HEK293 (cell line): ENCODE measurements around the gene TBL1X.

Source experiments
- CTCF ChIA-PET: fragments of 350-600 bp; formaldehyde crosslinking; extraction: SDS; loops from one replicate; lab custom pipeline; 2021; ENCODE audit warnings: antibody characterized with exemption; lab: Yijun Ruan, JAX
- POLR2A ChIA-PET: fragments of 300-600 bp; formaldehyde crosslinking; extraction: SDS; loops from one replicate; lab custom pipeline; 2020; ENCODE audit warnings: antibody characterized with exemption, inconsistent platforms; lab: Yijun Ruan, JAX
- H3K27ac ChIP-seq: fragments of 200-500 bp; sonication (Bioruptor generic); 2 replicates; pipeline ENCODE4 v1.5.1; 2014; ENCODE audit warnings: low read depth, low read length, control low read depth, inconsistent platforms; ENCODE audit errors: extremely low read depth
- H3K36me3 ChIP-seq, 2 experiments: fragments of 200-500 bp in 1 of 2; sonication (Bioruptor generic) in 1 of 2; 1 replicate in 1 of 2; 2 replicates in 1 of 2; pipeline ENCODE4 v1.5.1; 2014 to 2017; ENCODE audit warnings: inconsistent platforms in 2 of 2, low read length in 2 of 2; ENCODE audit not compliant: control insufficient read depth in 2 of 2, insufficient read depth in 1 of 2
- H3K4me1 ChIP-seq: fragments of 200-500 bp; sonication (Bioruptor generic); 2 replicates; pipeline ENCODE4 v1.5.1; 2014; ENCODE audit warnings: mild to moderate bottlenecking, low read length, inconsistent platforms; ENCODE audit not compliant: control insufficient read depth, insufficient read depth
- H3K4me3 ChIP-seq: 2 replicates; pipeline ENCODE4 v1.5.1; 2011; ENCODE audit warnings: low read depth, mild to moderate bottlenecking, control low read depth, low read length, moderate library complexity
- H3K9me3 ChIP-seq: fragments of 200-500 bp; sonication (Bioruptor generic); 2 replicates; pipeline ENCODE4 v1.5.1; 2014; ENCODE audit warnings: low read depth, low read length, inconsistent platforms; ENCODE audit not compliant: control insufficient read depth, insufficient read depth
- ATF2 ChIP-seq: fragments of 450-650 bp; formaldehyde crosslinking; IDR thresholded peaks from 2 replicates; pipeline ENCODE4 v1.5.1; 2016; ENCODE audit warnings: missing biosample characterization, missing genetic modification characterization, low read depth
- CTCF ChIP-seq: fragments of 450-650 bp; formaldehyde crosslinking; IDR thresholded peaks from 2 replicates; pipeline ENCODE4 v1.5.1; 2016; ENCODE audit warnings: missing biosample characterization, missing genetic modification characterization
- GLIS1 ChIP-seq: fragments of 450-650 bp; formaldehyde crosslinking; IDR thresholded peaks from 2 replicates; pipeline ENCODE4 v1.5.1; 2016; ENCODE audit warnings: missing biosample characterization, missing genetic modification characterization
- KLF7 ChIP-seq: fragments of 450-650 bp; formaldehyde crosslinking; IDR thresholded peaks from 2 replicates; pipeline ENCODE4 v1.5.1; 2016; ENCODE audit warnings: missing biosample characterization, missing genetic modification characterization, borderline replicate concordance
- ZBTB11 ChIP-seq: fragments of 450-650 bp; formaldehyde crosslinking; conservative IDR thresholded peaks from 2 replicates; pipeline ENCODE4 v1.5.1; 2016; ENCODE audit warnings: low read depth, missing biosample characterization, missing genetic modification characterization
- ZBTB21 ChIP-seq: fragments of 450-650 bp; formaldehyde crosslinking; IDR thresholded peaks from 2 replicates; pipeline ENCODE4 v1.5.1; 2017; ENCODE audit warnings: missing biosample characterization, missing genetic modification characterization
- ZBTB49 ChIP-seq: fragments of 450-650 bp; formaldehyde crosslinking; IDR thresholded peaks from 2 replicates; pipeline ENCODE4 v1.5.1; 2016; ENCODE audit warnings: missing biosample characterization, missing genetic modification characterization, low read depth
- ZFP69B ChIP-seq: fragments of 450-650 bp; formaldehyde crosslinking; IDR thresholded peaks from 2 replicates; pipeline ENCODE4 v1.5.1; 2016; ENCODE audit warnings: missing biosample characterization, missing genetic modification characterization
- ZIC2 ChIP-seq: fragments of 450-650 bp; formaldehyde crosslinking; IDR thresholded peaks from 2 replicates; pipeline ENCODE4 v1.5.1; 2016; ENCODE audit warnings: missing biosample characterization, missing genetic modification characterization
- ZNF10 ChIP-seq: fragments of 450-650 bp; formaldehyde crosslinking; IDR thresholded peaks from 2 replicates; pipeline ENCODE4 v1.5.1; 2017; ENCODE audit warnings: missing biosample characterization, missing genetic modification characterization
- ZNF121 ChIP-seq: fragments of 450-650 bp; formaldehyde crosslinking; IDR thresholded peaks from 2 replicates; pipeline ENCODE4 v1.5.1; 2016; ENCODE audit warnings: missing biosample characterization, missing genetic modification characterization
- ZNF155 ChIP-seq: fragments of 450-650 bp; formaldehyde crosslinking; IDR thresholded peaks from 2 replicates; pipeline ENCODE4 v1.5.1; 2016; ENCODE audit warnings: missing biosample characterization, missing genetic modification characterization
- ZNF2 ChIP-seq: fragments of 450-650 bp; formaldehyde crosslinking; IDR thresholded peaks from 2 replicates; pipeline ENCODE4 v1.5.1; 2016; ENCODE audit warnings: missing biosample characterization, missing genetic modification characterization
- ZNF248 ChIP-seq: fragments of 450-650 bp; formaldehyde crosslinking; IDR thresholded peaks from 2 replicates; pipeline ENCODE4 v1.5.1; 2017; ENCODE audit warnings: missing biosample characterization, missing genetic modification characterization
- ZNF366 ChIP-seq: fragments of 450-650 bp; formaldehyde crosslinking; conservative IDR thresholded peaks from 2 replicates; pipeline ENCODE4 v1.5.1; 2016; ENCODE audit warnings: missing biosample characterization, missing genetic modification characterization
- ZNF426 ChIP-seq: fragments of 450-650 bp; formaldehyde crosslinking; IDR thresholded peaks from 2 replicates; pipeline ENCODE4 v1.5.1; 2017; ENCODE audit warnings: missing biosample characterization, missing genetic modification characterization, mild to moderate bottlenecking, inconsistent platforms, moderate library complexity
- ZNF544 ChIP-seq: fragments of 450-650 bp; formaldehyde crosslinking; IDR thresholded peaks from 2 replicates; pipeline ENCODE4 v1.5.0; 2017; ENCODE audit warnings: missing biosample characterization, missing genetic modification characterization
- ZNF660 ChIP-seq: fragments of 450-650 bp; IDR thresholded peaks from 2 replicates; pipeline ENCODE4 v1.5.1; 2018; ENCODE audit warnings: missing biosample characterization, mild to moderate bottlenecking, missing genetic modification characterization
- ZNF707 ChIP-seq: fragments of 450-650 bp; formaldehyde crosslinking; IDR thresholded peaks from 2 replicates; pipeline ENCODE4 v1.5.1; 2016; ENCODE audit warnings: missing biosample characterization, missing genetic modification characterization
- ZNF747 ChIP-seq: fragments of 450-650 bp; formaldehyde crosslinking; IDR thresholded peaks from 2 replicates; pipeline ENCODE4 v1.5.1; 2016; ENCODE audit warnings: missing biosample characterization, missing genetic modification characterization
- ZNF792 ChIP-seq: fragments of 450-650 bp; formaldehyde crosslinking; IDR thresholded peaks from 2 replicates; pipeline ENCODE4 v1.5.1; 2016; ENCODE audit warnings: missing biosample characterization, missing genetic modification characterization
- ZNF837 ChIP-seq: fragments of 450-650 bp; formaldehyde crosslinking; IDR thresholded peaks from 2 replicates; pipeline ENCODE4 v1.5.1; 2016; ENCODE audit warnings: missing biosample characterization, missing genetic modification characterization

Gene TBL1X

GRCh38 chrX:9557091-9557490 is 92.2 kb downstream of the TBL1X start (continued):
- TF ChIP-seq ZNF660, result no peak

GRCh38 chrX:9557521-9557920 is 92.7 kb downstream of the TBL1X start:
- H3K9me3 ChIP-seq, result no peaks in the 10 kb centered on the region
- no peak overlapping the region for H3K4me3 ChIP-seq
- H3K27ac ChIP-seq, result no peak overlapping the region
- H3K4me1 ChIP-seq, result no peaks in the 10 kb centered on the region
- ChIA-PET POLR2A (no interaction called here), CTCF (no interaction called here)
- no peaks in the 10 kb centered on the region for H3K36me3 ChIP-seq
- TF ChIP-seq ZNF155, result no peak
- no peak for TF ChIP-seq ZNF747 (tag by site-specific recombination)
- no peak for TF ChIP-seq ZBTB11 (tag by site-specific recombination)
- no peak for TF ChIP-seq KLF7
- TF ChIP-seq ZNF792 (tag by site-specific recombination), result no peak
- TF ChIP-seq ZNF837 (tag by site-specific recombination), result no peak
- TF ChIP-seq ZNF10 (tag by site-specific recombination), result no peak
- TF ChIP-seq ZNF544, result no peak
- TF ChIP-seq ZFP69B (tag by site-specific recombination), result no peak
- no peak for TF ChIP-seq GLIS1 (tag by site-specific recombination)
- no peak for TF ChIP-seq ZNF707 (tag by site-specific recombination)
- TF ChIP-seq ZBTB49 (tag by site-specific recombination), result no peak
- no peak for TF ChIP-seq ZNF366
- TF ChIP-seq ZIC2 (tag by site-specific recombination), result no peak

GRCh38 chrX:9558615-9559014 is 93.8 kb downstream of the TBL1X start:
- POLR2A ChIA-PET, result no interaction called here
- Histone ChIP-seq H3K36me3 (no peaks in the 10 kb centered on the region), H3K4me1 (no peaks in the 10 kb centered on the region), H3K27ac (no peak overlapping the region), H3K9me3 (no peaks in the 10 kb centered on the region), H3K4me3 (no peak overlapping the region)
- CTCF ChIA-PET, result no interaction called here
- TF ChIP-seq ZNF121 (tag by site-specific recombination) (no peak), ZNF426 (tag by site-specific recombination) (no peak), ZNF2 (tag by site-specific recombination) (no peak), ZBTB21 (no peak), ATF2 (tag by site-specific recombination) (no peak), ZNF248 (tag by site-specific recombination) (no peak), CTCF (tag by site-specific recombination) (no peak)
